RWPE2 (cell line): ENCODE data around the gene NDUFB2.
"Not testable (repeated sequence)": the region's sequence is repeated elsewhere in the genome, so short reads cannot be mapped to it uniquely, and the experiment has no call there.

Experiments used
- ATAC-seq: fragments of 200-7000 bp; cut with Tn5 transposase; 3 replicates; pipeline ENCODE4 v1.9.1; 2021; ENCODE audit warnings: low read depth
- DNase-seq: peaks from one replicate; pipeline ENCODE4 v3.0.0-alpha.2; 2020; ENCODE audit warnings: low spot score
- H3K27ac ChIP-seq: fragments of 450-650 bp; 2 replicates; pipeline ENCODE4 v1.5.1; 2017; ENCODE audit warnings: mild to moderate bottlenecking; ENCODE audit not compliant: poor library complexity, severe bottlenecking
- H3K27me3 ChIP-seq: fragments of 250-450 bp; sonication (Bioruptor Pico); 2 replicates; pipeline ENCODE4 v1.5.1; 2021; ENCODE audit warnings: mild to moderate bottlenecking, moderate library complexity; ENCODE audit not compliant: insufficient read depth, poor library complexity, severe bottlenecking
- H3K36me3 ChIP-seq: fragments of 250-450 bp; sonication (Bioruptor Pico); 2 replicates; pipeline ENCODE4 v1.5.1; 2020; ENCODE audit warnings: low read depth, mild to moderate bottlenecking, moderate library complexity
- H3K4me1 ChIP-seq: fragments of 250-450 bp; sonication (Bioruptor Pico); 2 replicates; pipeline ENCODE4 v1.5.1; 2021; ENCODE audit warnings: mild to moderate bottlenecking, moderate library complexity; ENCODE audit not compliant: insufficient read depth, poor library complexity, severe bottlenecking
- H3K4me3 ChIP-seq: fragments of 250-450 bp; sonication (Bioruptor Pico); 2 replicates; pipeline ENCODE4 v1.5.1; 2021; ENCODE audit warnings: mild to moderate bottlenecking, moderate library complexity; ENCODE audit not compliant: severe bottlenecking
- H3K9me3 ChIP-seq: fragments of 250-450 bp; sonication (Bioruptor Pico); 2 replicates; pipeline ENCODE4 v1.5.1; 2021; ENCODE audit warnings: mild to moderate bottlenecking, moderate library complexity; ENCODE audit not compliant: severe bottlenecking
- TF ChIP-seq, protein P1 (sequence below): fragments of 450-650 bp; IDR thresholded peaks from one replicate; pipeline ENCODE4 v1.5.1; 2017; ENCODE audit warnings: mild to moderate bottlenecking, moderate library complexity; ENCODE audit not compliant: poor library complexity, severe bottlenecking

The NDUFB2 gene

DNA sequence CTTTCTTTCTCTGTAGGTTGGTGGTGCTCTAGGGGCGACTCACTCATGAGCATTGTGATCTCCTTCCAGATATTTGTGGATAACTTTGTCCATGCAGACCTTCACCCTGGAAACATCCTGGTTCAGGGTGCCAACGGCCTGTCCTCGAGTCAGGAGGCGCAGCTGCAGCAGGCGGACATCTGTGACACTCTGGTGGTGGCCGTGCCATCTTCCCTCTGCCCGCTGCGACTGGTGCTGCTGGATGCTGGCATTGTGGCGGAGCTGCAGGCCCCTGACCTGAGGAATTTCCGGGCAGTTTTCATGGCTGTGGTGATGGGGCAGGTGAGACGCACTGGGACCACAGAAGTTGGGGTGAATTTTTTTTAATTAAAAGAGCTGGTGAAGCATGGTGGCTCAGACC lies 9.6 kb upstream of the NDUFB2 start:
- H3K9me3 ChIP-seq, result no peaks in the 10 kb centered on the region
- TF ChIP-seq, protein P1, sequence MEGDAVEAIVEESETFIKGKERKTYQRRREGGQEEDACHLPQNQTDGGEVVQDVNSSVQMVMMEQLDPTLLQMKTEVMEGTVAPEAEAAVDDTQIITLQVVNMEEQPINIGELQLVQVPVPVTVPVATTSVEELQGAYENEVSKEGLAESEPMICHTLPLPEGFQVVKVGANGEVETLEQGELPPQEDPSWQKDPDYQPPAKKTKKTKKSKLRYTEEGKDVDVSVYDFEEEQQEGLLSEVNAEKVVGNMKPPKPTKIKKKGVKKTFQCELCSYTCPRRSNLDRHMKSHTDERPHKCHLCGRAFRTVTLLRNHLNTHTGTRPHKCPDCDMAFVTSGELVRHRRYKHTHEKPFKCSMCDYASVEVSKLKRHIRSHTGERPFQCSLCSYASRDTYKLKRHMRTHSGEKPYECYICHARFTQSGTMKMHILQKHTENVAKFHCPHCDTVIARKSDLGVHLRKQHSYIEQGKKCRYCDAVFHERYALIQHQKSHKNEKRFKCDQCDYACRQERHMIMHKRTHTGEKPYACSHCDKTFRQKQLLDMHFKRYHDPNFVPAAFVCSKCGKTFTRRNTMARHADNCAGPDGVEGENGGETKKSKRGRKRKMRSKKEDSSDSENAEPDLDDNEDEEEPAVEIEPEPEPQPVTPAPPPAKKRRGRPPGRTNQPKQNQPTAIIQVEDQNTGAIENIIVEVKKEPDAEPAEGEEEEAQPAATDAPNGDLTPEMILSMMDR, result no peak
- H3K4me3 ChIP-seq, result no peak overlapping the region
- peaks cover 19% of the 10 kb centered on the region for H3K36me3 ChIP-seq
- H3K27me3 ChIP-seq, result no peaks in the 10 kb centered on the region
- H3K4me1 ChIP-seq, result no peaks in the 10 kb centered on the region
- DNase-seq (no peak), ATAC-seq (no peak)
- no peak overlapping the region for H3K27ac ChIP-seq

DNA sequence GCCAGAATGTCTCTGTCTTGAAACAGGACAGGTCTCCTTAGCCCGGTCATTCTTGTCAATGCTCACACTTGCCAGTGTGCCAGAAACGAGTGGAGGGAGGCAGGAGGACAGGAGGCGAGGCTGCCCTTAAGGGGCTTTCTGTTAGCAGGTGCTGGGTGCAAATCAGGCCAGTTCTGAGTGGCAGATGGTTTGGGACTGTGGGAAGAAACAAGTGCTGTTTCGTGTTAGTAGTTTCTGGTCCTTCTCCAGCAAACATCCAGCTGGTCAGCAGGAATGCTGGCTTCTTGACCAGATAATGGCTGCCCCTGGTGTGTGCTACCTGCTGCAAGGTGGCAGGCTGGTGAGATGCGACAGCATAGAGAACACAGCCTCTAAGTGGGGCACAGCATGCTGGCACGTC lies 8.2 kb upstream of the NDUFB2 start:
- Histone ChIP-seq H3K36me3 (peaks cover 19% of the 10 kb centered on the region), H3K27me3 (no peaks in the 10 kb centered on the region), H3K4me3 (no peak overlapping the region), H3K4me1 (no peaks in the 10 kb centered on the region), H3K27ac (no peak overlapping the region), H3K9me3 (no peaks in the 10 kb centered on the region)
- ATAC-seq (no peak), DNase-seq (no peak)
- TF ChIP-seq, protein P1, result no peak

DNA sequence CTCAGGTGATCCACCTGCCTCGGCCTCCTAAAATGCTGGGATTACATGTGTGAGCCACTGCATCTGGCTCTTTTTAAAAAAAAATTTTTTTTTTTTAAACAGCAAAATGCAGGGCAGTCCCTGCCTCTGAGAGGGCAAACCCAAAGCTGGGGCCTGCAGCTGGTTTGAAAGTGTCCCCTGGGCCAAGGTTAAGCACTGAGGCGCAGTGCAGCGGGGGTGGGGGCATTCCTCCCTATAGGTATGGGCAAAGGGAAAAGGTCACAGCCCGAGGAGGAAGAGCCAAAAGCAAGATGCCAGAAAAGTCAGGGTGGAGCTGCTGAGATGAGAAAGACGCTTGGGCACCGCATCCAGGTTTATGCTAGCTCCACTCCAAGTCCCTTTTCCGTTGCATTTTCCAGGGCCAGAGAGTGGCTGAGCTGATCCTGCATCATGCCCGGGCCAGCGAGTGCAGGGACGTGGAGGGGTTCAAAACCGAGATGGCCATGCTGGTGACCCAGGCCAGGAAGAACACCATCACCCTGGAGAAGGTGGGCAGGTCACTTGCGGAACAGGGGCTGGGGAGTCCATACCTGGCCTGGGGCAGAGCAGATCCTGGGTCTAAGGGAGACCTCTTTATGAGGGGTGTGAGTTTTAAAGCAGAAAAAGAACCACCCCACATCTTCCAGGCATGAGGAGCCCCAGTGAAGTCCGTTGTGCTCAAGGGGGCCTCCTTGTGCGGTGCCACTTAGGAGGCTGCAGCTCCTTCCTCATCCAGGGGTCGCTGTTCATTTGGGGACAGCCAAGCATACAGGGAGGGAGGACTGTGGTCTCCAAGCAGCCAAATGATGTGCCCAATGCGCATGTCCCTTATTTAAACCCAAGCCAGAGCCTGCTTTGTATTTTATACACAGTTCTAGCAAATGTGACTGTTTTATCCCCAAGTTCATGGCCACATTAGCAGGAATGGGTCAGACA lies 7.0 kb upstream of the NDUFB2 start:
- DNase-seq (no peak), ATAC-seq (no peak)
- no peaks in the 10 kb centered on the region for H3K27me3 ChIP-seq
- no peaks in the 10 kb centered on the region for H3K9me3 ChIP-seq
- H3K4me3 ChIP-seq, result no peak overlapping the region
- no peaks in the 10 kb centered on the region for H3K4me1 ChIP-seq
- no peak overlapping the region for H3K27ac ChIP-seq
- peaks cover 19% of the 10 kb centered on the region for H3K36me3 ChIP-seq
- TF ChIP-seq, protein P1, result no peak

DNA sequence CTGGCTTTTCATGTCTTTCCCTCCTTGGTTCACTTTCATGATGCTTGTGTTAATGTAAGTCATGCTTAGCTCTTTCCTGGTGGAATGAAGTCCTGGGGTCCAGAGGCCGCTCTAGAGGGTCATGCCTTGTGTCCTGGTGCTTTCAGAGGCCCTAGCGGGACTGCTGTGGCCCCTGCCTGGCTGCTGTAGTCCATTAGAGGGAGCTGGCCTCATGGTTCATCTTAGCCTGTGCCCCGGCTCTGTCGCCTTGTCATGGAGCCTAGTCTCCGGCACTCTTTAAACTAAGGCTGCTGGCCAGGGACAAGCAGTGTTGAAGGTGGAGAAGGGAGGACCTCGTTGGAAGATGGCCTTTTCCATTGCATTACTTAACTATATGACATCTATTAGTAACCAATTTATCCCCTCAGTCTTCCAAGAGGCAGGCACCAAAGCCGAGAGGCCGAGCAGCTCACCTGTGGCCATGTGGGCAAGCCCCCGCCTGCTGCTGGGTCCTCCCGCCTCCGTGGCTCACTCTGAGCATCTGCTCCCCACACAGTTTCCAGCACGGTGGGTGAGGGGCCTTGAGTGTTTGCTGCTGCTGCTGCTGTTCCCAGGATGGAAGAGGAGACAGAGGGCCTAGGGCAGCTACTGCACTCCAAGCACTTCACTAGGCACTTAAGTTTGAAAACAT lies 5.0 kb upstream of the NDUFB2 start:
- no peaks in the 10 kb centered on the region for H3K4me1 ChIP-seq
- no peak for DNase-seq
- no peaks in the 10 kb centered on the region for H3K27me3 ChIP-seq
- no peaks in the 10 kb centered on the region for H3K9me3 ChIP-seq
- no peak overlapping the region for H3K27ac ChIP-seq
- no peak for ATAC-seq
- H3K36me3 ChIP-seq, result peaks cover 13% of the 10 kb centered on the region
- no peak overlapping the region for H3K4me3 ChIP-seq
- TF ChIP-seq, protein P1, result no peak

DNA sequence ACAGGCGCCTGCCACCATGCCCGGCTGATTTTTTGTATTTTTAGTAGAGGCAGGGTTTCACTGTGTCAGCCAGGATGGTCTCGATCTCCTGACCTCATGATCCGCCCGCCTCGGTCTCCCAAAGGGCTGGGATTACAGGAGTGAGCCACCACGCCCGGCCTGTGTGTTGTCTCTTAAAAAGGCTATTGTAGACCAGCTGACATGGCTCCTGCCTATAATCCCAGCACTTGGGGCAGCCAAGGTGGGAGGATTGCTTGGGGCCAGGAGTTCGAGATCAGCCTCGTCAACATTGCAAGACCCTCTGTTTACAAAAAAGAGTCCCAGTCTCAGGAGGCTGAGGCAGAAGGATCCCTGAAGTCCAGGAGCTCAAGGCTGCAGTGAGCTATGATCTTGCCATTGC lies 2.7 kb upstream of the NDUFB2 start:
- ATAC-seq, DNase-seq, H3K36me3 ChIP-seq: not testable (repeated sequence)

More for the DNA sequence above, 2.7 kb upstream of the NDUFB2 start:
- H3K27ac ChIP-seq, H3K4me1 ChIP-seq, H3K9me3 ChIP-seq, H3K27me3 ChIP-seq, H3K4me3 ChIP-seq: not testable (repeated sequence)
